ENCODE measurements around the gene GPC6. TPM values are rescaled to one million over a fixed set of nuclear protein-coding genes. Genes with fewer than 3 reads are reported as not detected.

The GPC6 gene
- total RNA-seq, 1 donor from 2014 or later: 18.7 TPM

DNA sequence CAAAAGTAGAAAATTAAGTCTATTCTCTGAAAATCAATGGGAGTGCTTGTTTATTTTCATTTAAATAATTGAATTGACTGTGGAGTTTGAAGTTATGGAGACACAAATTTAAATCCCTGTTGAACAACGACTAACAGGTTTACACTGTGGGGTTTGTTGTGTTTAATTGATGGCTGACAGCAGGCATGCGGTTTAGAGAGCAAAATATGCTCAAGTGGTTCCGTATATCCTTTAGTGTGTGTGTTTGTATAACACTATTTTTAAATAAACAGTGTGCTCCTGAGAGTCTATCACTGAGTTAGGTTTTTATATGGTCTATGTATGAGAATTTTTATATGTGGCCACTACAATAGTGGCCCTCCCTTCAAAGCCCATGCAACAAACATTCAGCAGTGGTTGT, 332.0 kb downstream of the GPC6 start:
- no peak for DNase-seq (ENCODE audit: low read depth)
- no peak for TF ChIP-seq CTCF (conservative IDR thresholded peaks at IDR 0.05; ENCODE audit: low read depth, low read length)

DNA sequence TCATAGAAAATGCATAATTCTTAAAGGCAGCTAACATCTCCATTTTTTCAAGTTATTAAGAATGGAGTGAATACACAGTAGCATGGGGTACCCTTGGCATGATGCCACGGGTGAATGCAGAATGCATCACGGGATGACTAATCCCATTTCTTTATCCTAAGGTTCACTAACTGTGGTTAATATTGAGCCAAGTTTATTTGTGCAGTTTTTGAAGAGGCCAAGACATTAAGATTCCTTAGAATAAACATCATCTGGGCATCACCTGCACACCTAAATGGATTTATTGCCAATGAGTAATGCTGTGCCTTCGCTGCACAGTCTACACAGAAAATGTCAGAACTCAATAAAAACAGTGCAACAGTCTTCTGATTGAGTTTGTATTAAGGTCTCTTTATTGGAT, 333.1 kb downstream of the GPC6 start:
- peak; percentile 99 for DNase-seq (ENCODE audit: low read depth)
- H3K4me3 ChIP-seq (ENCODE audit: low read depth, low read length): peak overlapping the region; percentile 17
- TF ChIP-seq CTCF (conservative IDR thresholded peaks at IDR 0.05; ENCODE audit: low read depth, low read length): no peak

More for the DNA sequence above, 332.0 kb downstream of the GPC6 start:
- H3K4me3 ChIP-seq (ENCODE audit: low read depth, low read length): no peak overlapping the region

- no peak for DNase-seq (ENCODE audit: low read depth)
- no peak overlapping the region for H3K4me3 ChIP-seq (ENCODE audit: low read depth, low read length)
- TF ChIP-seq CTCF (conservative IDR thresholded peaks at IDR 0.05; ENCODE audit: low read depth, low read length): no peak
These were observed 335.1 kb downstream of the GPC6 start for GRCh38 chr13:93561576-93562225.

DNA sequence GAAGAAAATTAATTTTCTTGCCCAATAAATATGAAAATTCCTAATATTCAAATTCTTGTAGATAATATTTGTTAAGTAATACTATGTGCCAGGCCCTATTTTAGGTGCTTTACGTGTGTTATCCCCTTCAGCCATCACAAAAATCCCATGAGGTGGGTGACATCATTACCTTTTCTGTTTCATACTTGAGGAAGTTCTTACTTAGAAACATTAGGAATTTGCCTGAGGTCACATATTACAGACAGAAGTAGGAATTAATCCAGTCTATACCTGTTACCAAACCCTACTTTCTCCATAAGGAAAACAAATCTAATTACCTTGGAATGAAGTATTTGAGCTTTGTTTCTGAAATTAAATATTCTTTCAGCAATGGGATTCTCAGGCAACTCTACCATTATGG, 336.1 kb downstream of the GPC6 start:
- TF ChIP-seq CTCF (conservative IDR thresholded peaks at IDR 0.05; ENCODE audit: low read depth, low read length): no peak
- DNase-seq (ENCODE audit: low read depth): no peak
- H3K4me3 ChIP-seq (ENCODE audit: low read depth, low read length): no peak overlapping the region

DNA sequence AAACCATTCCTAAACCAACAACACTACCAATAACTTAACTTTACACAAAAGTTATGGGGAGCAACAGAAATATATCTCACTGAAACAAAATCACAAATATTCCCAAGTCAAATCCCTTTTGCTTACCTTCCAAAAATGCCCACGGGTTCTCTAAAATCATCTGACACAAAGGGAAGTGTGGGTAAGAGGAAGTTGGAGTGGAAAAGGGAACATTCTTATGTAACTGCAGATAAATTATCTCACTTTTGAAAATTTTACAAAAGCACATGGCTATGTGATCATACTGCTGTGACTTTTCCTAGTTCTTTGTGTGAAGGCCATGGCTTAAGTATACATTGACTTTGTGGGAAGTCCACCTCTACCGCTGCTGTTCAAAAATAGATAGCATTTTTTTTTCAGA, 350.5 kb downstream of the GPC6 start:
- DNase-seq (ENCODE audit: low read depth): no peak
- TF ChIP-seq CTCF (conservative IDR thresholded peaks at IDR 0.05; ENCODE audit: low read depth, low read length): no peak
- no peak overlapping the region for H3K4me3 ChIP-seq (ENCODE audit: low read depth, low read length)

DNA sequence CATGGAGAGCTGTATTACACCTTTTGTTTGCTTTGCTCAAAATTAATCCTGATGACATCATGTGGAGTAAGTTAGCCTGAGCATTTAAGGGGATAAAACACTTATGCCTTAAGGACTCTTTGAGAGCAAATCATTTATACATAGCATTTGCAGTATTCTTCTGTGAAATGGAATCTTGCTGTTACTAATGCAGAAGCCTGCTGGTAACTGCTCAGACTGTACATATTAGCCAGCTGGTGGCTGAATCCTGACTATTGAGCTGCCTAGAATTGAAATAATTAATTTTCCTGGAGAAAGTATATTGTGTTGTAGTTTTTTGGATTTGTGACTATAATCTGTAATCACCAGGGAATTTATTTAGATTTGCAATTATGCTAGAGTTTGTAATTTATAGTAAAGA, 363.2 kb downstream of the GPC6 start:
- TF ChIP-seq CTCF (conservative IDR thresholded peaks at IDR 0.05; ENCODE audit: low read depth, low read length): no peak
- no peak overlapping the region for H3K4me3 ChIP-seq (ENCODE audit: low read depth, low read length)
- no peak for DNase-seq (ENCODE audit: low read depth)

- TF ChIP-seq CTCF (conservative IDR thresholded peaks at IDR 0.05; ENCODE audit: low read depth, low read length): no peak
- DNase-seq (ENCODE audit: low read depth): peak; percentile 33
- no peak overlapping the region for H3K4me3 ChIP-seq (ENCODE audit: low read depth, low read length)
These were observed 376.4 kb downstream of the GPC6 start for GRCh38 chr13:93603043-93603442.

Measured in epithelial cell of proximal tubule (primary cell).